HAP-1 (cell line): ENCODE data around the gene ASF1B.

Experiments used
- DNase-seq, 2 experiments: peaks; one replicate each; pipeline ENCODE4 v3.0.0-alpha.2; 2016 to 2020; ENCODE audit warnings: low spot score in 2 of 2
- H3K27me3 ChIP-seq: fragments of 250-450 bp; sonication (Bioruptor Pico); 2 replicates; pipeline ENCODE4 v1.5.1; 2020; ENCODE audit warnings: low read depth, mild to moderate bottlenecking, moderate library complexity
- H3K36me3 ChIP-seq: fragments of 250-450 bp; sonication (Bioruptor Pico); replicated peaks from 2 replicates; pipeline ENCODE4 v1.5.1; 2020; ENCODE audit warnings: mild to moderate bottlenecking
- H3K4me1 ChIP-seq: fragments of 250-450 bp; sonication (Bioruptor Pico); 2 replicates; pipeline ENCODE4 v1.5.1; 2020; ENCODE audit warnings: mild to moderate bottlenecking
- H3K4me3 ChIP-seq: fragments of 250-450 bp; sonication (Bioruptor Pico); 2 replicates; pipeline ENCODE4 v1.5.1; 2020; ENCODE audit warnings: mild to moderate bottlenecking, moderate library complexity
- H3K9me3 ChIP-seq: fragments of 250-450 bp; sonication (Bioruptor Pico); 2 replicates; pipeline ENCODE4 v1.5.1; 2020; ENCODE audit warnings: mild to moderate bottlenecking, moderate library complexity
- in situ Hi-C: fragments of 300-500 bp; cut with MboI; formaldehyde crosslinking; loops from 3 replicates; pipeline ENCODE4 v1.14.3; 2020; ENCODE audit warnings: low sequenced_read_pairs, inconsistent platforms, mixed read lengths

ASF1B gene

GRCh38 chr19:14070268-14071050 lies 65.9 kb downstream of the ASF1B start:
- Histone ChIP-seq H3K4me1 (peaks cover 15% of the 10 kb centered on the region), H3K36me3 (no peaks in the 10 kb centered on the region), H3K27me3 (no peaks in the 10 kb centered on the region), H3K4me3 (no peak overlapping the region), H3K9me3 (no peaks in the 10 kb centered on the region)
- in situ Hi-C loops: no loop called here
- no peak for DNase-seq
